ENCODE data around the gene SPAAR.

DNA sequence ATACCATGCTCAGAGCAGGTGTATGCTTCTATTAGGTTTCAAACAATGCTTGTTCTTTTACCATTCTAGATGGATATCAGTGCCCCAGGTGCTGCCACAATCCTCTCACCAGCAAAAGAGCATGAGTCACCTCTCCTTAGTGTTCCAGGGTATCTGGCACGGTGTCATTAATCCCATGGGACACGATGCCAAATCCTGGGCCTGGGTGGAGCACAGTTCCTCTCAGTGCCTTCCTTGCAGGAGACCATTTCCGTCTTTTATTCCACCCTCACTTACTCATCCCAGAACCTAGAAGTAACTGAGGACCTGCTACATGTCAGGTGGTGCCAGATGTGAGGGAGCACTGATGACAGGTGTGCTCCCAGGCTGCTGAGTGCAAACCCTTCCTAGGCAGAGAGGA is 37.7 kb upstream of the SPAAR start:
- TF ChIP-seq POLR2A (IDR thresholded peaks at IDR 0.05) (no peak), EP300 (IDR thresholded peaks at IDR 0.05; ENCODE audit: low read depth) (no peak), CTCF (IDR thresholded peaks at IDR 0.05) (no peak), POLR2AphosphoS5 (IDR thresholded peaks at IDR 0.05) (no peak)
